GM18951 (cell line): Measurements from ENCODE around the gene GREB1.

ENCODE experiments used
- POLR2A ChIP-seq: IDR thresholded peaks from 4 replicates; pipeline ENCODE4 v1.6.1; 2011; ENCODE audit warnings: mild to moderate bottlenecking; ENCODE audit not compliant: insufficient read length, insufficient read depth; ENCODE audit errors: extremely low read depth
- in situ Hi-C: fragments of 300-500 bp; cut with MboI; formaldehyde crosslinking; loops from one replicate; pipeline ENCODE4 v1.12.0; 2022; ENCODE audit warnings: low sequenced_read_pairs, mixed read lengths, inconsistent platforms; ENCODE audit not compliant: unreplicated experiment

GREB1 gene, protein sequence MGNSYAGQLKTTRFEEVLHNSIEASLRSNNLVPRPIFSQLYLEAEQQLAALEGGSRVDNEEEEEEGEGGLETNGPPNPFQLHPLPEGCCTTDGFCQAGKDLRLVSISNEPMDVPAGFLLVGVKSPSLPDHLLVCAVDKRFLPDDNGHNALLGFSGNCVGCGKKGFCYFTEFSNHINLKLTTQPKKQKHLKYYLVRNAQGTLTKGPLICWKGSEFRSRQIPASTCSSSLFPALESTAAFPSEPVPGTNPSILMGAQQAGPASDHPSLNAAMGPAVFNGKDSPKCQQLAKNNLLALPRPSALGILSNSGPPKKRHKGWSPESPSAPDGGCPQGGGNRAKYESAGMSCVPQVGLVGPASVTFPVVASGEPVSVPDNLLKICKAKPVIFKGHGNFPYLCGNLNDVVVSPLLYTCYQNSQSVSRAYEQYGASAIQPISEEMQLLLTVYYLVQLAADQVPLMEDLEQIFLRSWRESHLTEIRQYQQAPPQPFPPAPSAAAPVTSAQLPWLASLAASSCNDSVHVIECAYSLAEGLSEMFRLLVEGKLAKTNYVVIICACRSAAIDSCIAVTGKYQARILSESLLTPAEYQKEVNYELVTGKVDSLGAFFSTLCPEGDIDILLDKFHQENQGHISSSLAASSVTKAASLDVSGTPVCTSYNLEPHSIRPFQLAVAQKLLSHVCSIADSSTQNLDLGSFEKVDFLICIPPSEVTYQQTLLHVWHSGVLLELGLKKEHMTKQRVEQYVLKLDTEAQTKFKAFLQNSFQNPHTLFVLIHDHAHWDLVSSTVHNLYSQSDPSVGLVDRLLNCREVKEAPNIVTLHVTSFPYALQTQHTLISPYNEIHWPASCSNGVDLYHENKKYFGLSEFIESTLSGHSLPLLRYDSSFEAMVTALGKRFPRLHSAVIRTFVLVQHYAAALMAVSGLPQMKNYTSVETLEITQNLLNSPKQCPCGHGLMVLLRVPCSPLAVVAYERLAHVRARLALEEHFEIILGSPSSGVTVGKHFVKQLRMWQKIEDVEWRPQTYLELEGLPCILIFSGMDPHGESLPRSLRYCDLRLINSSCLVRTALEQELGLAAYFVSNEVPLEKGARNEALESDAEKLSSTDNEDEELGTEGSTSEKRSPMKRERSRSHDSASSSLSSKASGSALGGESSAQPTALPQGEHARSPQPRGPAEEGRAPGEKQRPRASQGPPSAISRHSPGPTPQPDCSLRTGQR (N-terminal part only)

GRCh38 chr2:11533278-11534070, at the start of gene GREB1:
Gene GREB1, plus strand, starts transcription at chr2:11534045. Its CDS starts 22,570 bp downstream, at chr2:11556615.
- no peak for TF ChIP-seq POLR2A
- in situ Hi-C loops, result no loop called here

GRCh38 chr2:11488809-11489208, 45.0 kb upstream of the GREB1 start:
- no peak for TF ChIP-seq POLR2A
- in situ Hi-C loops, result loop anchor here (25.0 kb wide), 1 partner anchor 298 kb away; no protein-coding TSS in a partner anchor

DNA sequence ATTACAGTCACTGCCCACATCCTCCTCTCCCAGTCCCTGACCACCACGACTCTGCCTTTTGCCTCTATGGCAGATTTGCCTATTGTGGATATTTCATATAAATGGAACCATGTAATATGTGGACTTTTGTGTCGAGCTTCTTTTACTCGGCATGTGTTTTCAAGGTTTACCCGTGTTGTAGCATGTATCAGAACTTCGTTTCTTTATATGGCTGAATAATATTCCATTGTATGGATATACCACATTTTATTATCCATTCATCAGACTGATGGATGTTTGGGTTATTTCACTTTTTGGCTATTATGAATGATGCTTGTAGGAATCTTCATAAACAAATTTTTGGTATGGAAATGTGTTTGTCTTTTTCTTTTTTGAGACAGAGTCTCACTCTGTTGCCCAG, 43.7 kb upstream of the GREB1 start:
- in situ Hi-C loops, result loop anchor here (10.0 to 25.0 kb wide), 2 partner anchors 95 to 297 kb away; no protein-coding TSS in a partner anchor

GRCh38 chr2:11491348-11491933, 42.4 kb upstream of the GREB1 start:
- in situ Hi-C loops, result loop anchor here (10.0 to 25.0 kb wide), 2 partner anchors 93 to 296 kb away; no protein-coding TSS in a partner anchor
- no peak for TF ChIP-seq POLR2A

More for the DNA sequence above, 43.7 kb upstream of the GREB1 start:
- TF ChIP-seq POLR2A, result no peak

DNA sequence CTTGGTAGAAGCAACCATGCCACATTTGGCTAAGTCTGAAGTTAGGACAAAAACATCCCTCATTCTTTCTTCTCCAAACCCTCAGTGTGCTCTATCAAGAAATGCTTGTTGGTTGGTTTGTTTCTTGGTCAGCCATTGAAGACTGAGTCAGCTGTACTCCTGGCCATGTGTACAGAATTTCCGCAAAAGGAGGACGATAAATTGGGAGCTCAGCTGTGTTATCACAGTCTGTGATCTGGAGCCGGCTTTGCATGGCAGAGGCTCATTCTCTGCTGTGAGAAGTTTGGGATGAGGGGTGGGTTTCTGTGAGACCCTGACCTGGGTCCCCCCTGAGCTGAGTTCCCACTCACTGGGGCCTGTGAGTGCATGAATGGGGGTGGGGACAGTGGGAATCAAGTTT, 41.6 kb upstream of the GREB1 start:
- in situ Hi-C loops, result loop anchor here (10.0 to 25.0 kb wide), 2 partner anchors 93 to 295 kb away; no protein-coding TSS in a partner anchor
- TF ChIP-seq POLR2A, result no peak

DNA sequence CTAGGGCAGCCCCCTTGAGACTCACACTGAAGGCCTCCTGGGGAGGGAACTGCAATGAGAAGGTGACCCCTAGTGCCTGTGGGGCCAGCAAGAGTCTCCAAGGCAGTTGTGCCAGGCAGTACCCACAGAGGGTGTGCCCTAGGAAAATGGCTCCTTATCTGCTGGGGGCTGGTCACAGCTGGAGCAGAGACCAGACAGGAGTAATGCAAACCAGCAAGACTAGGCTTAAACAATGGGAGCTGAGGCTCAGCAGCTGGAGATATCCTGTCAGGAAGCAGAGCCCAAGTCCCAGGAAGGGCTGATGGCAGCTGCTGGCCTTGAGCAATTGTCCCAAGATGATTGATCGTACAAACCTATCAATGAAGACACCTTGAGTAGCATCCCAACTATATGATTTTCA, 41.1 kb upstream of the GREB1 start:
- in situ Hi-C loops, result loop anchor here (10.0 to 25.0 kb wide), 2 partner anchors 92 to 295 kb away; no protein-coding TSS in a partner anchor

DNA sequence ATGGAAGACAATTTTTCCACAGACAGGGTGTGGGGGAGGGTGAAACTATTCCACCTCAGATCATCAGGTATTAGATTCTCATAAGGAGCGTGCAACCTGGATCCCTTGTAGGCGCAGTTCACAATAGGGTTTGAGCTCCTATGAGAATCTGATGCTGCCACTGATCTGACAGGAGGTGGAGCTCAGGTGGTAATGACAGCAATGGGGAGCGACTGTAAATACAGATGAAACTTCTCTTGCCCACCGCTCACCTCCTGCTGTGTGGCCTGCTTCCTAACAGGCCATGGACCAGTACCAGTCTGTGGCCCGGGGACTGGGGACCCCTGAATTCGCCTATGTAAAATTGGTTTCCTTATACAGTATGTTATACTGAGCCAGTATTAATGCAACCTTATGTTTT, 40.6 kb upstream of the GREB1 start:
- in situ Hi-C loops, result loop anchor here (10.0 to 25.0 kb wide), 2 partner anchors 92 to 294 kb away; no protein-coding TSS in a partner anchor
- no peak for TF ChIP-seq POLR2A

More for the DNA sequence above, 41.1 kb upstream of the GREB1 start:
- no peak for TF ChIP-seq POLR2A

- in situ Hi-C loops, result loop anchor here (10.0 to 25.0 kb wide), 2 partner anchors 90 to 293 kb away; no protein-coding TSS in a partner anchor
- no peak for TF ChIP-seq POLR2A
These were observed 39.5 kb upstream of the GREB1 start for GRCh38 chr2:11494310-11494709.

DNA sequence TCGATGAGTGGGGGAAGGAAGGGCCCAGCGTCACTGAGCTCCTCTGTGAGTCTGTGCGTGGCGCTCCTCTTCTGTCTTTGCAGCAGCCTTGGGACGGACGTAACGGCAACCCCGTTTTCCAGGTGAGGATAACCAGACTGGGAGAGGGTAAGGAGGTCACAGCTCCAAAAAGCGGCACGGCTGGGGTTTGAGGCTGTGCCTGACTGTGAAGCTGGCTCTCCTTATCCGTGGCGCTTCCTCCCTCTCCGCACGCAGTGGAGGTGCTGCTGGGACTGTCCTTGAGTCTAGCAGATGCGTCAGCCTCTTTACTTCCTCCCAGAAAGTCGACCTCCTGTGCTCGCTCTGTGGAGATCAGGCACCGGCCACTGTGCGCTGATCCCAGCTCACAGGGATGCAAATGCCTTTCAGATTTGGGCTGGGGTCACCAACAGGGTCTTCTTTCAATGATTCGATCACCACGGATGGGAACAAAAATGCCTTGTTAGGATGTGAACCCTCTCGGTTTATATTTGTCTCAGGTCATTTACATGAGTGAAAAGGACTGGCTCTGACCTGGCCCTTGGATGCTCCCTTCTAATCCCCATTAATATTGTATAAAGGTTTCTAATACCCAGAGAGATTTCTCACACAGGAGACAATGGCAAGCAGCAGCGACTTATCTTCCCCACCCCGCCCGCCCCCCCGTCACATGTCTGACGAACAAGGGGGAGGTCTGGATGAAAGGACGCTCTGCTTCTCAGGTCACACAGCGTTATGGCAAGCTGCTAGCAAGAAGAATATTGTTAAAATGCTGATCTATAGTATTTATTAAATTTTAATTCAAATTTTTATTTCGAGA, 37.8 kb upstream of the GREB1 start:
- TF ChIP-seq POLR2A, result no peak
- in situ Hi-C loops, result loop anchor here (10.0 to 25.0 kb wide), 2 partner anchors 89 to 291 kb away; no protein-coding TSS in a partner anchor

DNA sequence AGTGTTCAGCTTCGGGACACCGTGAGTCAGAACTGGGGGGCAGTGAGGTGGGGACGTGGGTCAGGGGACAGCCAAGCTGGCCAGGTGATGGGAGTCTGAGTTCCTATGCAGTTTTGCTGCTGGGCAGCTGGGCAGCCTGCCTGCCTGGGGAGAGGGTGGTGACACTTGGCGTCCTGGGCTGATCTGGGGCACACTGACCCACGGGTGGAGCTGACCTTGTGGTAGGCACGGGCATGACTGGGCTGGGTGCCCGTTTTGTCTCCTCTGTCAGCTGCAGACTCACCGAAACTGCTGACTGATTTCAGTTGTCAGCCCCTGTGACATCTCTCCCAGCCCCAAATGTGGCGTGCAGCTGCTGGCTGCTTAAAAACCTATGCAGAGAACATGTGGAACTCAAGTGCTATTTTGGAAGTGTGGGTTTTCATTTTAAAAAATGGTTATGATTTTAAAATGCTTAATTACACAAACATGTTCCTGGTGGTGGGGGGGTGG, 35.3 kb upstream of the GREB1 start:
- in situ Hi-C loops, result loop anchor here (10.0 to 25.0 kb wide), 2 partner anchors 86 to 289 kb away; no protein-coding TSS in a partner anchor
- no peak for TF ChIP-seq POLR2A
